Epithelial cell of proximal tubule (primary cell): ENCODE results near the gene CCDC60. TPM values are rescaled to one million over a fixed set of nuclear protein-coding genes. Genes with fewer than 3 reads are reported as not detected.

Experiments used
- DNase-seq: peaks from one replicate; pipeline ENCODE4 v3.0.0-alpha.2; 2011; ENCODE audit warnings: low read depth
- H3K4me3 ChIP-seq: 2 replicates; pipeline ENCODE4 v1.5.1; 2011; ENCODE audit warnings: low read depth, mild to moderate bottlenecking, low read length
- total RNA-seq: library from RNA; depleted of rRNA; stranded (reverse); fragments of >200 nt; gene quantifications from 2 replicates; pipeline ENCODE4 v1.2.3, GENCODE V29; 2015
- TF ChIP-seq, protein P1 (sequence below): conservative IDR thresholded peaks from 2 replicates; pipeline ENCODE4 v1.5.1; 2012; ENCODE audit warnings: low read depth, mild to moderate bottlenecking, low read length

Gene CCDC60, protein sequence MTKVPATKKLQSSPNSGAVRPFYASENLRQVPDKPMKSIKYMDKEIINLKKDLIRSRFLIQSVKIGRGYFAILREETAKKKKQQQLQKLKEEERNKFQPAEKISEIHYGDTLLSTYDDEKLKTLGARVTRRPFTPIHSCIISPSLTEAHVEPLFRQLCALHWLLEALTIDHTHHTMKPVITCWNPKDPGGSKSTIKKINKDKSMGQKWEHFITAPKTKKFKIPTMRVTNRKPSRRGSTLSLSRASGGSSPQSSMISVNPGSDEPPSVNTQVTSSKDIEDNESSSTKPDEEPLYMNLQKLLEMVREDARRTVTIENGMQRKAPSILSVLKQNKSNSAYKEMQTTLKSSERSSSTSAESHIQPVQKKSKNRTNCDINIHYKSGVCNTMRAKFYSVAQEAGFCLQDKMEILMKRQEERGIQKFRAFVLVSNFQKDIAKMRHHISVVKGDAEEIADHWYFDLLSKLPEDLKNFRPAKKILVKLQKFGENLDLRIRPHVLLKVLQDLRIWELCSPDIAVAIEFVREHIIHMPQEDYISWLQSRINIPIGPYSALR
- not detected in 2 replicates for total RNA-seq

DNA sequence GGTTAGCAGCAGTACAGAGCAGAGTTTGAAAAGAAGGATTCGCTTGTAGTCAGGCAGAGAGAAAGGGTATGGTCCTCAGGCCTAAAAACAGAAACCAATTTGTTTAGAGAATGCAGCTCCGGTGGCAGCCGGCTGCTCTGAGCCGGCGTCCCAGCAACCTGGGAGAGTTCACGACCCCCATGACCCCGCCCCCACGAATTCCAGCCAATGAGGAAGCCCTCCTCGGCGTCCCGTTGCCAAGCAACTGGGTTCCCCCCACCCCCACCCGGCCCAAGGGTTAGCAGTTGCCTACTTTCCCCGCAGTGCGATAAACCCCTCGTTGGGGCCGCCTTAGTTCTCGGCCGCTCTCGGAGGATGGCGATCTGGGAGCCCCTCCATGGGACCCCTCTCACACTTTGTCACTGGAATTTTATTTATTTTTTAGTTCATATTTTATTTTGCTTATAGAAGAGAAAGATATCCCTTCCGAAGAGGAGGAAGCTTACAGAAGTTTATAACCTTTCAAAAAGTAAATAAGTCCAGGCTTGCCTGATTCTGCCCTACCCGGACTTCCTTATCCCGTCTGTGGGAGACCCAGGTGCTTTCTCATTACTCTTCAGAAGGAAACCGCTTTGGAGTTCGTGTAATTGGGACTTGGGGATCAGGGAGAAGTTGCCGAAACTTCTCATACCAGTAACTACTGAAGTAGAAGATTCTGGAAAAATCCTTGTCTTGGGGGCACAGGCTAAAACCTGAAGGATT, at the start of gene CCDC60:
CCDC60 (plus strand) TSS at position 300 of the 741 bp plus-strand sequence. CDS start 448 bp downstream, outside the sequence.
- no peak for DNase-seq
- H3K4me3 ChIP-seq: no peak within 1 kb of the TSS
- TF ChIP-seq, protein P1, sequence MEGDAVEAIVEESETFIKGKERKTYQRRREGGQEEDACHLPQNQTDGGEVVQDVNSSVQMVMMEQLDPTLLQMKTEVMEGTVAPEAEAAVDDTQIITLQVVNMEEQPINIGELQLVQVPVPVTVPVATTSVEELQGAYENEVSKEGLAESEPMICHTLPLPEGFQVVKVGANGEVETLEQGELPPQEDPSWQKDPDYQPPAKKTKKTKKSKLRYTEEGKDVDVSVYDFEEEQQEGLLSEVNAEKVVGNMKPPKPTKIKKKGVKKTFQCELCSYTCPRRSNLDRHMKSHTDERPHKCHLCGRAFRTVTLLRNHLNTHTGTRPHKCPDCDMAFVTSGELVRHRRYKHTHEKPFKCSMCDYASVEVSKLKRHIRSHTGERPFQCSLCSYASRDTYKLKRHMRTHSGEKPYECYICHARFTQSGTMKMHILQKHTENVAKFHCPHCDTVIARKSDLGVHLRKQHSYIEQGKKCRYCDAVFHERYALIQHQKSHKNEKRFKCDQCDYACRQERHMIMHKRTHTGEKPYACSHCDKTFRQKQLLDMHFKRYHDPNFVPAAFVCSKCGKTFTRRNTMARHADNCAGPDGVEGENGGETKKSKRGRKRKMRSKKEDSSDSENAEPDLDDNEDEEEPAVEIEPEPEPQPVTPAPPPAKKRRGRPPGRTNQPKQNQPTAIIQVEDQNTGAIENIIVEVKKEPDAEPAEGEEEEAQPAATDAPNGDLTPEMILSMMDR: no peak

DNA sequence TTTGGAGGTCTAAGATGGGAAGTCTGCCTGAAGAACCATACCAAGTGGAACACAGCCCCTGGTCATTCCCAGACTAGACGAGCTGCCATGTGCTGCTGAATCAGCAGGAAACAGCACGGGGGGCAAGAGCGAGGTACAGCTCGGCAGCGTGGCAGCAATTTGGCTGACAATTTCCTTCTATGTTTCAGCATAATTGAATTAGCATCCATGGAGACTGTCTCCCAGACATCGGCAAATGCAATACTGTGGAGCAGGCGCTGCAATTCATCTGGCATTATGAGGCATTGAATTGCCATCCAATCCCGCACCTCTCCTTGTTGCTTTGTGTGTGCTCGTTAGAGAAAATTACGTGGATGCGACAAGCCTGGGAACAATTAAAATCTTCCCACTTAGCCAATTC, 46.0 kb upstream of the CCDC60 start:
- no peak for DNase-seq
- TF ChIP-seq, protein P1: no peak
- no peak overlapping the region for H3K4me3 ChIP-seq

DNA sequence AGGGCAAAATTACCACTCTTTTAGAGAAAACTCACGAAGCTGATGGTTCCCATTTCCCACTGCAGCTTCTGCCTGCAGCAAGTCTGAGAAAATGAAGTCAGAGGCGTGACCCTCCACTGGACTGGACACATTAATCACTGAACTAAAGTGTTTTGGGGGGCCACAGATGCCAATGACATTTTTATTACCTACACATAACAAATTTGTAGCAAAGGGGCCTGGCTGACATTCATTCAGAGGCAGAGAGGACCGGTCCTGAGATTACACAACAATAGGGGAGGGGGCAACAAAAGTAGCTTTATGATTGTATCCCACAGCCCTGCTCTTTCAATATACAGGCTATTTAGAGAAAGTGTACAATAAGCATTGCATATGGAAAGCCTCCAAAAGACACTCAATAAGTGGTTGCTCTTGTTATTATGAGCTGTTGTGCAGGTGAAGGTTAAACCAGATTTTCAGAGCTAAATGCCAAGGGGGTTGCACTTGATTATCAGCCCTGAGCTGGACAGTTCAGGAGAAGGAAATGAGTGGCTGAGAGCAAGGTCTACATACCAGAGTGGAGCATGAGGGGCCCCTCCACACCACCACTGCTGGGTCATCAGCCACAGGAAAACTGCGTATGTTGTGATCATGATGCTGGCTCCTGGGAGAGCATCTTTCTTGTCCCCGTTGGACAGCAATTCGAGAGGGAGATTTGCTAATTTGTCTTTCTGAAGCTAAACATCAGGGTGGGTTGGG, 41.5 kb upstream of the CCDC60 start:
- H3K4me3 ChIP-seq: no peak overlapping the region
- no peak for DNase-seq
- TF ChIP-seq, protein P1: no peak

DNA sequence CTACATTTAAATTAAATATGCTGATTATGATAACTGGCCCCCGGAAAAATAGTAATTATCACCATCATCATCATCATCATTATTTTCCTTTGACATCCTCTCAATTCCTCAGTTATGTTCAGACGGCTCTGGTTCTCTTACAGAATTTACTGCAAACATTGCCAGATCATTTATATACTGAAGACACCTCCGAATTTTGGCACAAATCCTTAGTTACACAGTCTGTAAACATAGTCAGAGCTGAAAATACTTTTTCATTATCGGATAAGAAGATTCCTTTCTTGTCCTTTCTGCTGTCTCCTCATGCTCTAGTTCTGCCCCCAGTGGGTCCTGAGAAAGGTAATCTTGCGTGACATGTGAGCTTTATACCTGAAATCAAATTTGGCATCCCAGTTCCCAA, 40.3 kb upstream of the CCDC60 start:
- H3K4me3 ChIP-seq: no peak overlapping the region
- DNase-seq: no peak
- TF ChIP-seq, protein P1: no peak

DNA sequence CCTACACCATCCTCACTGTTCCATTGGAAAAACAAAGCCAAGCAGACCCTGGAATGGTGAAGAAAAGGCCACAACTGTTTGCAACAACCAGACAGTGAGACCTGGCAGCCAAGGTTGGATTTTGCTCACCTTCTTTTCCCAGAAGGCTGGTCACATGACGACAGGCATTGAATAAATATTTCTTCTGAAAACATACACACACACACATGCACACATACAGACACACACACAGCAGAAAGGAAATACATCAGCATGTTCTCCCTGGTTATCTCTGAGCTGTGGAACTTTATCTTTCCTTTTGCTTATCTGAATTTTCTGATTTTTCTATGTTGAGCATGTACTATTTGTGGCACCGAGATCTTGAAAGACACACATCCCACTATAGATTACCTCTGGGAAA, 38.0 kb upstream of the CCDC60 start:
- DNase-seq: no peak
- TF ChIP-seq, protein P1: no peak
- H3K4me3 ChIP-seq: no peak overlapping the region

DNA sequence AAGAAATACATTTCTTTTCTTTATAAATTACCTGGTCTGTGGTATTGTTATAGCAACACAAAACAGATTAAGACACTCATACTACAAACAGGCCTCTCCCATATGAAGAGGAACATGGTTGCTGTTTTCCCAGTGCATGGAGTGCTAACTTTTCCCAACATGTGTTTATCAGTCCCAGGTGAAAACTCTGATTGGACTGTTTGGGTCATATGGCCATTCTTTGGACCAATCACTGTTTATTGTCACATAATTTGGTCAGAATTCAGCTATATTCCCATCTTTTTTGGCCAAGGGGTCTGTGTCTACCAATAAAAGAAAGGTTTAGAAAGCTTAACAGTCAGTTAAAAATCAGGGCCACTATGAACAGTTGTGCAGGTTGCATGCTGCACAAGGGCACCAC, 35.4 kb upstream of the CCDC60 start:
- DNase-seq: no peak
- H3K4me3 ChIP-seq: no peak overlapping the region
- TF ChIP-seq, protein P1: no peak
